HG03571 (cell line): Measurements from ENCODE around the gene ST6GALNAC4.

Source experiments
- ATAC-seq: cut with Tn5 transposase; IDR thresholded peaks from one replicate; pipeline ENCODE4 v1.9.1; 2021; ENCODE audit not compliant: unreplicated experiment

The ST6GALNAC4 gene

GRCh38 chr9:127915801-127916719, 781 bp downstream of the ST6GALNAC4 start:
- ATAC-seq = no peak

- ATAC-seq = no peak
Measured at GRCh38 chr9:127915325-127915752, 1.5 kb downstream of the ST6GALNAC4 start.

- ATAC-seq = no peak
Measured at GRCh38 chr9:127913682-127914081, 3.2 kb downstream of the ST6GALNAC4 start.

GRCh38 chr9:127912882-127913281, 4.0 kb downstream of the ST6GALNAC4 start:
- no peak for ATAC-seq

- ATAC-seq = no peak
Measured at GRCh38 chr9:127912296-127912695, 4.5 kb downstream of the ST6GALNAC4 start.

- ATAC-seq = no peak
Measured at GRCh38 chr9:127910613-127911205, 6.1 kb downstream of the ST6GALNAC4 start.

- ATAC-seq = no peak
Measured at GRCh38 chr9:127909839-127910273, 7.0 kb downstream of the ST6GALNAC4 start.

- ATAC-seq = no peak
Measured at GRCh38 chr9:127908660-127908926, 8.2 kb downstream of the ST6GALNAC4 start.

- no peak for ATAC-seq
Measured at GRCh38 chr9:127907867-127908659, 8.8 kb downstream of the ST6GALNAC4 start.

- ATAC-seq = no peak
Measured at GRCh38 chr9:127905788-127906191, 11.1 kb downstream of the ST6GALNAC4 start.

- no peak for ATAC-seq
Measured at GRCh38 chr9:127905004-127905728, 11.7 kb downstream of the ST6GALNAC4 start.

- ATAC-seq = no peak
Measured at GRCh38 chr9:127904561-127905003, 12.3 kb downstream of the ST6GALNAC4 start.

GRCh38 chr9:127903557-127904475, 13.0 kb downstream of the ST6GALNAC4 start:
- no peak for ATAC-seq

GRCh38 chr9:127899128-127899943, 17.5 kb downstream of the ST6GALNAC4 start, which contains the start of gene ST6GALNAC6:
Gene ST6GALNAC6, minus strand, starts transcription at chr9:127899603. Its CDS starts 1,622 bp downstream, at chr9:127897981.
- ATAC-seq = peak; percentile 66

GRCh38 chr9:127898433-127899127, 18.3 kb downstream of the ST6GALNAC4 start:
- no peak for ATAC-seq

GRCh38 chr9:127897193-127897692, 19.6 kb downstream of the ST6GALNAC4 start:
- no peak for ATAC-seq

GRCh38 chr9:127896395-127897192, 20.2 kb downstream of the ST6GALNAC4 start:
- no peak for ATAC-seq
